OCI-LY7 (cell line): ENCODE results near the gene STX16.

Source experiments
- EZH2phosphoT487 ChIP-seq: fragments of 200-600 bp; sonication (generic); IDR thresholded peaks from 2 replicates; pipeline ENCODE4 v1.6.1; 2018; ENCODE audit warnings: low read depth, borderline replicate concordance, mild to moderate bottlenecking, mixed run types, antibody characterized with exemption, low read length, moderate library complexity, mixed read lengths
- TF ChIP-seq, protein P1 (sequence below): fragments of 200-600 bp; sonication (generic); conservative IDR thresholded peaks from 2 replicates; pipeline ENCODE4 v1.5.1; 2014; ENCODE audit warnings: mild to moderate bottlenecking, antibody characterized with exemption, low read length, moderate library complexity, mixed read lengths

DNA sequence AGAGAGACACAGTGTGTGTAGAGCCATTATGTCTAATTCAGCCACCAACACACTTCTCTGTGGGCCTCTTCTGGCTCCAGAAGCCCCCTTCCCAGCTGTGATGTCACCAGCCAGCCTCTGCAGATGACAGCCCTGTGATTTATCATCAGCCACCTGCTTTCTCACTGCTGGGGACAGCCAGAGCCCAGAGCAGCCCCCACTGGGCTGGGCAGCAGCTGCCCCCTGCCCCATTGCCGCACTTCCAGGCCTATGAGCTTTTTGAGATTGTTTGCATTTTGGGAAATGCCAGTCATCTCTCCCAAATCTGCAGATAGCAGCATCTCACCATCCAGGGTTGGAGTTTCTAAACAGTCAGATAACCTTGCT, 21.9 kb upstream of the STX16 start:
- TF ChIP-seq EZH2phosphoT487, result no peak
- TF ChIP-seq, protein P1, sequence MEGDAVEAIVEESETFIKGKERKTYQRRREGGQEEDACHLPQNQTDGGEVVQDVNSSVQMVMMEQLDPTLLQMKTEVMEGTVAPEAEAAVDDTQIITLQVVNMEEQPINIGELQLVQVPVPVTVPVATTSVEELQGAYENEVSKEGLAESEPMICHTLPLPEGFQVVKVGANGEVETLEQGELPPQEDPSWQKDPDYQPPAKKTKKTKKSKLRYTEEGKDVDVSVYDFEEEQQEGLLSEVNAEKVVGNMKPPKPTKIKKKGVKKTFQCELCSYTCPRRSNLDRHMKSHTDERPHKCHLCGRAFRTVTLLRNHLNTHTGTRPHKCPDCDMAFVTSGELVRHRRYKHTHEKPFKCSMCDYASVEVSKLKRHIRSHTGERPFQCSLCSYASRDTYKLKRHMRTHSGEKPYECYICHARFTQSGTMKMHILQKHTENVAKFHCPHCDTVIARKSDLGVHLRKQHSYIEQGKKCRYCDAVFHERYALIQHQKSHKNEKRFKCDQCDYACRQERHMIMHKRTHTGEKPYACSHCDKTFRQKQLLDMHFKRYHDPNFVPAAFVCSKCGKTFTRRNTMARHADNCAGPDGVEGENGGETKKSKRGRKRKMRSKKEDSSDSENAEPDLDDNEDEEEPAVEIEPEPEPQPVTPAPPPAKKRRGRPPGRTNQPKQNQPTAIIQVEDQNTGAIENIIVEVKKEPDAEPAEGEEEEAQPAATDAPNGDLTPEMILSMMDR, result no peak
